ENCODE data around the gene FCSK. TPM values are rescaled to one million over a fixed set of nuclear protein-coding genes. Genes with fewer than 3 reads are reported as not detected.
"Not testable (repeated sequence)": the region's sequence is repeated elsewhere in the genome, so short reads cannot be mapped to it uniquely, and the experiment has no call there.

Gene FCSK
- total RNA-seq, 4 donors from 2014 or later = 6.9 to 21.8 (median 12.4) TPM

DNA sequence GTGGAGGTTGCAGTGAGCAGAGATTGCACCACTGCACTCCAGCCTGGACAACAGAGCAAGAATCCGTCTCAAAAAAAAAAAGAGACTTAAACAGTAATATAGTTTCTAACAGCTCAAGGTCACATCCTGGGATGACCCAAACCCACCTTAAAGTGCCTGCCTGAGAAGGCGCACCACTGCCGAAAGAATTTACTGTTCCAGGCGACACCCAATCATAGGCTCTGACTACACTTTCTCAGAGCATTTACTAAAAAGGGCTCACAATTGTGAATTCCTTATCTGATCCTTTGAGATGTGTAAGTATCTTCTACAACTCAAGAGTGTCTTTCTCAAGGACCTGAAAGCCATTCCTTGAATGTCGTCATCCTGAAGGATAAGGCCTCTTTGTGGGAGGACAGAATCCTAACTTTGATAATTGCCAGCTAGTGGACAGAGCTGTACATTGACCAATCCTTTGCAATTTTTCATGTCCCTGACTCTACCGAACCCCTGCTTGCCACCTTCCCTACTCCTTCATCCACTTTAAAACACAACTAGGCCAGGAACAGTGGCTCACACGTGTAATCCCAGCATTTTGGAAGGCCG, 12.9 kb upstream of the FCSK start:
- Histone ChIP-seq H3K36me3 (no peaks in the 10 kb centered on the region), H3K4me3 (no peak overlapping the region), H3K4me1 (peaks cover 0 to 27% (median 17%) of the 10 kb centered on the region in 3 donors), H3K9me3 (no peaks in the 10 kb centered on the region), H3K27ac (no peak overlapping the region), H3K27me3 (no peaks in the 10 kb centered on the region)
- no peak for ATAC-seq
- 94 to 96% methylated on average over 5 to 6 of the region's 8 CpGs for WGBS, 2 donors (ENCODE audit: low coverage in 1 of 2)
- TF ChIP-seq POLR2AphosphoS5 (IDR thresholded peaks at IDR 0.05) (no peak), EP300 (IDR thresholded peaks at IDR 0.05) (no peak), POLR2A (IDR thresholded peaks at IDR 0.05) (no peak)
- TF ChIP-seq, protein P1, sequence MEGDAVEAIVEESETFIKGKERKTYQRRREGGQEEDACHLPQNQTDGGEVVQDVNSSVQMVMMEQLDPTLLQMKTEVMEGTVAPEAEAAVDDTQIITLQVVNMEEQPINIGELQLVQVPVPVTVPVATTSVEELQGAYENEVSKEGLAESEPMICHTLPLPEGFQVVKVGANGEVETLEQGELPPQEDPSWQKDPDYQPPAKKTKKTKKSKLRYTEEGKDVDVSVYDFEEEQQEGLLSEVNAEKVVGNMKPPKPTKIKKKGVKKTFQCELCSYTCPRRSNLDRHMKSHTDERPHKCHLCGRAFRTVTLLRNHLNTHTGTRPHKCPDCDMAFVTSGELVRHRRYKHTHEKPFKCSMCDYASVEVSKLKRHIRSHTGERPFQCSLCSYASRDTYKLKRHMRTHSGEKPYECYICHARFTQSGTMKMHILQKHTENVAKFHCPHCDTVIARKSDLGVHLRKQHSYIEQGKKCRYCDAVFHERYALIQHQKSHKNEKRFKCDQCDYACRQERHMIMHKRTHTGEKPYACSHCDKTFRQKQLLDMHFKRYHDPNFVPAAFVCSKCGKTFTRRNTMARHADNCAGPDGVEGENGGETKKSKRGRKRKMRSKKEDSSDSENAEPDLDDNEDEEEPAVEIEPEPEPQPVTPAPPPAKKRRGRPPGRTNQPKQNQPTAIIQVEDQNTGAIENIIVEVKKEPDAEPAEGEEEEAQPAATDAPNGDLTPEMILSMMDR (IDR thresholded peaks at IDR 0.05) = no peak

DNA sequence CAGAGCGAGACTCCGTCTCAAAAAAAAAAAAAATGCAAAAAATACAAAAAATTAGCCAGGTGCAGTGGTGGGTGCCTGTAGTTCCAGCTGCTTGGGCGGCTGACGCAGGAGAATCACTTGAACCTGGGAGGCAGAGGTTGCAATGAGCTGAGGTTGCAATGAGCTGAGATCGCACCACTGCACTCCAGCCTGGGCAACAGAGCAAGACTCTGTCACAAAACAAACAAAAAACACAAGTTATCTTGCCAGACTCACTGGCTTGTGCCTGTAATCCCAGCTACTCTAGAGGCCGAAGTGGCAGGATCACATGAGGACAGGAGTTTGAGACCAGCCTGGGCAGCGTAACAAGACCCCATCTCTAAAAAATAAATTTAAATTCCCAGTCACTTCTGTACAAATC, 12.1 kb upstream of the FCSK start:
- Histone ChIP-seq H3K4me3 (no peak overlapping the region), H3K27ac (no peak overlapping the region), H3K4me1 (peaks cover 0 to 19% (median 9%) of the 10 kb centered on the region in 3 donors), H3K9me3 (no peaks in the 10 kb centered on the region), H3K27me3 (no peaks in the 10 kb centered on the region), H3K36me3 (no peaks in the 10 kb centered on the region)
- TF ChIP-seq POLR2AphosphoS5 (IDR thresholded peaks at IDR 0.05) = no peak
- TF ChIP-seq EP300 (IDR thresholded peaks at IDR 0.05) = no peak
- TF ChIP-seq, protein P1 (IDR thresholded peaks at IDR 0.05) = no peak
- TF ChIP-seq POLR2A (IDR thresholded peaks at IDR 0.05) = no peak
- ATAC-seq = no peak
- 80 to 88% methylated on average over 1 to 2 of the region's 7 CpGs for WGBS, 2 donors (ENCODE audit: low coverage in 1 of 2)

DNA sequence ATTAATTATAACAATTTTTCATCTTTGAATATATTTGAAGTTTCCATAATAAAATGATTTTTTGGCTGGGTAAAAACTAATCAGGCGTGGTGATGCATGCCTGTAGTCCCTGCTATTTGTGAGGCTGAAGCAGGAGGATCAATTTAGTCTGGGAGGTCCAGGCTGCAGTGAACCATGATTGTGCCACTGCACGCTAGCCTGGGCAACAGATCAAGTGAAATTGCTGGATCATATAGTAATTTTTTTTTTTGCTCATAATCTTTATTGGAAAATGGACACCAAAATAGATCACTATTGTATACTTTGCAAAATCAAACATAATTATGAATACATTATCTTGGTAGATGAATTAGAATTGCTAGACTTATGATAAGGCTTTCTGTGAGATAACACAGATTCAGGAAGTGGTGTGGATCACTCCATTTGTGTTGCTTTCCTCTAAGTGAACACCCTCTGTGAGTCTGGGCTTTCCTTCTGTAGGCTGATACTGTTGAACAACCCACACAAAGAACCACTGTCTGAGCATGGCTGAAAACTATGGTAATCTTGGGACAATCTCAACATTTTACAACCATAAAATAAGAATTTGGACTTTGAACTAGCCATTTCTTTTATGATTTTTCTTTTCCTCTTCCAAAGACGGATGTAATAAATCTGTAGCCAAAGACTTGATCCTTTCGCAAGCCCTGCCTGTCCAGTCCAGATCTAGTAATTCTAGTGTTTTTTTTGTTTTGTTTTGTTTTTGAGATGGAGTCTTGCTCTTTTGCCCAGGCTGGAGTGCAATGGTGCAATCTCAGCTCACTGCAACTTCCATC, 9.9 kb upstream of the FCSK start:
- Histone ChIP-seq H3K9me3 (no peaks in the 10 kb centered on the region), H3K4me3 (no peak overlapping the region), H3K4me1 (peaks cover 0 to 5% (median 4%) of the 10 kb centered on the region in 3 donors), H3K27ac (no peak overlapping the region), H3K36me3 (no peaks in the 10 kb centered on the region), H3K27me3 (no peaks in the 10 kb centered on the region)
- 74 to 82% methylated on average over 4 of the region's 4 CpGs for WGBS, 2 donors (ENCODE audit: low coverage in 1 of 2)
- no peak for ATAC-seq
- TF ChIP-seq POLR2A (IDR thresholded peaks at IDR 0.05) = no peak
- no peak for TF ChIP-seq EP300 (IDR thresholded peaks at IDR 0.05)
- TF ChIP-seq POLR2AphosphoS5 (IDR thresholded peaks at IDR 0.05) = no peak
- TF ChIP-seq, protein P1 (IDR thresholded peaks at IDR 0.05) = no peak

DNA sequence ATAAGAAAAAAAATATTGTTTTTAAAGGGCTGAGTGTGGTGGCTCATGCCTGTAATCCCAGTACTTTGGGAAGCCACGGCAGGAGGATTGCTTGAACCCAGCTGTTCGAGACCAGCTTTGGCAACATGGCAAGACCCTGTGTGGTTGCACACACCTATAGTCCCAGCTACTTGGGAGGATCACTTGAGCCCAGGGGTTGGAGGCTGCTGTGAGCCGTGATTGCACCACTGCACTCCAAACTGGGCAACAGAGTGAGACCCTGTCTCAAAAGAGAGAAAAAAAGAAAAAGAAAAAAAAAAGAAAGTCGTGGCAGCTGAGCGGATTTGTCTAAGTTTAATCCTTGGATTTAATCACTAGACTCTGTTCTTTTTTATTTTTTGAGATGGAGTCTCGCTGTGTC, 6.3 kb upstream of the FCSK start:
- 80 to 95% methylated on average over 5 to 6 of the region's 6 CpGs for WGBS, 2 donors (ENCODE audit: low coverage in 1 of 2)
- Histone ChIP-seq H3K4me1 (no peaks in the 10 kb centered on the region), H3K4me3 (no peak overlapping the region), H3K27ac (no peak overlapping the region), H3K27me3 (peaks cover 13% of the 10 kb centered on the region), H3K36me3 (no peaks in the 10 kb centered on the region), H3K9me3 (no peaks in the 10 kb centered on the region)
- no peak for ATAC-seq
- TF ChIP-seq, protein P1 (IDR thresholded peaks at IDR 0.05) = no peak
- no peak for TF ChIP-seq POLR2A (IDR thresholded peaks at IDR 0.05)
- TF ChIP-seq EP300 (IDR thresholded peaks at IDR 0.05) = no peak
- no peak for TF ChIP-seq POLR2AphosphoS5 (IDR thresholded peaks at IDR 0.05)

DNA sequence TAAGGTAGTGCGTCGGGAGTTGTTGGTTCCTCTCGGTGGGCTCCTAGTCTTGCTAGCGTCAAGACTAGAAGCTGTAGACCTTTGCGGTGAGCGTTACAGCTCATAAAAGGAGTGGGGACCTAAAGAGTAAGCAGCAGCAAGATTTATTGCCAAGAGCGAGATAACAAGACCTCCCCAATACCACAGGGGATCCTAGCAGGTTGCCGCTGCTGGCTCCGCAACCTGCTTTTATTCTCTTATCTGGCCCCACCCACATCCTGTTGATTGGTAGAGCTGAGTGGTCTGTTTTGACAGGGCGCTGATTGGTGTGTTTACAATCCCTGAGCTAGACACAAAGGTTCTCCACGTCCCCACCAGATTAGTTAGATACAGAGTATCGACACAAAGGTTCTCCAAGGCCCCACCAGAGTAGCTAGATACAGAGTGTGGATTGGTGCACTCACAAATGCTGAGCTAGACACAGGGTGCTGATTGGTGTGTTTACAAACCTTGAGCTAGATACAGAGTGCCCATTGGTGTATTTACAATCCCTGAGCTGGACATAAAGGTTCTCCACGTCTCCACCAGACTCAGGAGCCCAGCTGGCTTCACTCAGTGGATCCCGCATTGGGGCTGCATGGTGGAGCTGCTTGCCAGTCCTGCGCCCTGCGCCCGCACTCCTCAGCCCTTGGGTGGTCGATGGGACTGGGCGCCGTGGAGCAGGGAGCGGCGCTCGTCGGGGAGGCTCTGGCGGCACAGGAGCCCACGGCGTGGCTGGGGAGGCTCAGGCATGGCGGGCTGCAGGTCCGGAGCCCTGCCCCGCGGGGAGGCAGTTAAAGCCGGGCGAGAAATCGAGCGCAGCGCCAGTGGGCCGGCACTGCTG, 4.0 kb upstream of the FCSK start:
- not testable (repeated sequence) for H3K27ac ChIP-seq, ATAC-seq, H3K36me3 ChIP-seq, H3K9me3 ChIP-seq
- WGBS, 2 donors (ENCODE audit: low coverage in 1 of 2) = 73 to 96% methylated on average over 3 to 5 of the region's 37 CpGs
- H3K4me3 ChIP-seq = peak overlapping the region in 1 of 2 donors; percentile 31
- peaks cover 13% of the 10 kb centered on the region for H3K27me3 ChIP-seq
- peaks cover 0 to 12% (median 4%) of the 10 kb centered on the region in 3 donors for H3K4me1 ChIP-seq

DNA sequence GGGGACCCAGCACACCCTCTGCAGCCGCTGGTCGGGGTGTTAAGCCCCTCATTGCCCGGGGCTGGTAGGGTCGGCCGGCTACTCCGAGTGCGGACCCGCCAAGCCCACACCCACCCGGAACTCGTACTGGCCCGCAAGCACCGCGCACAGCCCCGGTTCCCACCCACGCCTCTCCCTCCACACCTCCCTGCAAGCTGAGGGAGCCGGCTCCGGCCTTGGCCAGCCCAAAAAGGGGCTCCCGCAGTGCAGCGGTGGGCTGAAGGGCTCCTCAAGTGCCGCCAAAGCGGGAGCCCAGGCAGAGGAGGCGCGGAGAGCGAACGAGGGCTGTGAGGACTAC, 3.4 kb upstream of the FCSK start:
- not testable (repeated sequence) for H3K27ac ChIP-seq, ATAC-seq, H3K36me3 ChIP-seq, H3K9me3 ChIP-seq
- peak overlapping the region in 1 of 2 donors; percentile 31 for H3K4me3 ChIP-seq
- 77% methylated on average over 5 of the region's 25 CpGs; no CpG with 5 or more reads in 1 of the 2 donors for WGBS, 2 donors (ENCODE audit: low coverage in 1 of 2)
- H3K4me1 ChIP-seq = peaks cover 0 to 18% (median 8%) of the 10 kb centered on the region in 3 donors
- peaks cover 13% of the 10 kb centered on the region for H3K27me3 ChIP-seq
